HL-60 (cell line): ENCODE data around the gene ICAM2.

Experiments
- CTCF ChIP-seq: IDR thresholded peaks from one replicate; pipeline ENCODE4 v1.5.1; 2011; ENCODE audit warnings: low read length, control low read depth, inconsistent platforms; ENCODE audit not compliant: insufficient read depth
- REST ChIP-seq: IDR thresholded peaks from 2 replicates; pipeline ENCODE4 v1.6.1; 2012; ENCODE audit warnings: low read depth; ENCODE audit not compliant: insufficient replicate concordance
- SPI1 ChIP-seq: IDR thresholded peaks from 2 replicates; pipeline ENCODE4 v1.6.1; 2012; ENCODE audit warnings: low read depth, mild to moderate bottlenecking, borderline replicate concordance

GRCh38 chr17:63972796-63973195, 47.6 kb downstream of the ICAM2 start, which contains the start of gene SCN4A:
- TF ChIP-seq CTCF, result no peak
- no peak for TF ChIP-seq REST
- no peak for TF ChIP-seq SPI1
